ENCODE results near the gene STX18. TPM values are rescaled to one million over a fixed set of nuclear protein-coding genes. Genes with fewer than 3 reads are reported as not detected.
"Not testable (repeated sequence)": the region's sequence is repeated elsewhere in the genome, so short reads cannot be mapped to it uniquely, and the experiment has no call there.

Gene STX18
- total RNA-seq, 1 donor from 2014 or later, result 16.0 TPM

DNA sequence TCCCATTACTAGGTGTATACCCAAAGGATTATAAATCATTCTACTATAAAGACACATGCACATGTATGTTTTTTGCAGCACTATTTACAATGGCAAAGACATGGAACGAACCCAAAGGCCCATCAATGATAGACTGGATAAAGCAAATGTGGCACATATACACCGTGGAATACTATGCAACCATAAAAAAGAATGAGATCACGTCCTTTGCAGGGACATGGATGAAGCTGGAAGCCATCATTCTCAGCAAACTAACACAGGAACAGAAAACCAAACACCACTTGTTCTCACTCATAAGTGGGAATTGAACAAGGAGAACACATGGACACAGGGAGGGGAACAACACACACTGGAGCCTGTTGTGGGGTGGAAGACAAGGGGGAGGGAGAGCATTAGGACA, 31.2 kb downstream of the STX18 start:
- DNase-seq (ENCODE audit: low read depth in 2 of 2), result not testable (repeated sequence)

DNA sequence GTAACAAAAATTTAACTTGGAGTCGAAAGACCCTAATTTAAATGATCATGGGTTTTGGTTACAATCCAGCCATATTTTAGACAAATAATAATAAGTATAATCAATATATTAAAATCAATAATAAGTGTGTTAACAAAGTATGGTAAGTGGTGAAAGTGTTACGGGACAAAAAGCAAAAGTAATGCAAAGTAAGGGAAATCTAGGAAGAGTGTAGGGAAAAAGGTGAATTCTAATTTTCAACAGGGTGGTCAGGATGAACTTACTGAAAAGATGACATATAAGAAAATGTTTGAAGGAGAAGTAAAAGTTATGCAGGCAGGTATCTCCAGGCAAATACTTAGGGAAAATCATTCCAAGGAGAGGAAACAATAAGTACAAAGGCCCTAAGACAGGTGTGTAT, 32.3 kb downstream of the STX18 start:
- DNase-seq (ENCODE audit: low read depth in 2 of 2), result no peak

DNA sequence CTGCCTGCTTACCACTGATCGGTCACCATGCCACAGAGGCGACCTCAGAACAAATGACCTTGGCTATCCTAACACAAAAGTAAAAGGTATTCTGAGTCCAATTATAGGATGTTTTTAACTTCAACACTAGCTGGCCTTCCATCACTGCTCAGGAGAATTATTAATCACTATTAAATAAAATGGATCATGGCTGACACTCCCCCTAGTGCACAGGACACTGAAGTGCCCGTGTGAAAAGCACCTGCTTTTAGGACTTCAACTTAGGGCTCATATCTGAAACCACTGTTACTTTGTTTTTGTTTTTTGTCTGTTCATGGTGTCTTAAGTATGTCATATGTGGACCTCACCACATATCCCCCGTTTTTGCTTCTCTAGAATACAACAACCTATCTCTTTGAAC, 33.9 kb downstream of the STX18 start:
- peak in 1 of 2 donors; percentile 37 for DNase-seq (ENCODE audit: low read depth in 2 of 2)

DNA sequence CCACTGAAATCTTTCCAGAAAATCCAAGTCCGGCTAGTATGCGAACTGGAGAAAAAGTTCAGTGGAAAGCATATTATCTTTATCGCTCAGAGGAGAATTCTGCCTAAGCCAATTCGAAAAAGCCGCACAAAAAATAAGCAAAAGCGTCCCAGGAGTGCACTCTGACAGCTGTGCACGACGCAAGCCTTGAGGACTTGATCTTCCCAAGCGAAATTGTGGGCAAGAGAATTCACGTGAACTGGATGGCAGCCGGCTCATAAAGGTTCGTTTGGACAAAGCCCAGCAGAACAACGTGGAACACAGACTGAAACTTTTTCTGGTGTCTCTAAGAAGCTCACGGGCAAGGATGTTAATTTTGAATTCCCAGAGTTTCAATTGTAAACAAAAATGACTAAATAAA, 34.4 kb downstream of the STX18 start:
- no peak for DNase-seq (ENCODE audit: low read depth in 2 of 2)

DNA sequence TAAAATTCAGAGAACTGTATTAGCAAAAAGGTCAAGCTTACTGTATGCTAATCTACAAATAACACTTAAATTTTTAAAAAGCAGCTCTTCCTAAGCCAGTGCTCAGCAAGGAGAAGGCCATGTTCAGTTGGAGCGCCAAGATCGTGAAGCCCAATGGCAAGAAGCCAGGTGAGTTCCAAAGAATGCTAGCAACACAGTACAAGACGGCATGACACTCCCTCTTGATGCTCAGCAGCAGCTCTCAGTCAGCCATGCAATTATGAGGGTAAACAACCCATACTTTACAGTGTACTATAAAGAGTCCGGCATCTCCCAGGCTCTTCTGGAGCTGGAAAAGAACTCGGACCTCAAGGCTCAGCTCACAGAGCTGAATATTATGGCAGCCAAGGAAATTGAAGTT, 34.9 kb downstream of the STX18 start:
- DNase-seq (ENCODE audit: low read depth in 2 of 2), result no peak

DNA sequence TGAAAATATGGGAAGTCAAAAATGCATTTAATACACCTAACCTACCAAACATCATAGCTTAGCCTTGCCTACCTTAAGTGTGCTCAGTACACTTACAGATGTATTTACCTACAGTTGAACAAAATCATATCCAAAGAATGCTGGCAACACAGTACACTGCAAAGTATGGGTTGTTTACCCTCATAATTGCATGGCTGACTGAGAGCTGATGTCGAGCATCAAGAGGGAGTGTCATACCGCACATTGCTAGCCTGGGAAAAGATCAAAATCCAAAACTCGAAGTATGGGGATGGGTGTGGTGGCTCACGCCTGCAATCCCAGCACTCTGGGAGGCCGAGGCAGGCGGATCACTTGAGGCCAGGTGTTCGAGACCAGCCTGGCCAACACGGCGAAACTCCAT, 36.6 kb downstream of the STX18 start:
- DNase-seq (ENCODE audit: low read depth in 2 of 2), result not testable (repeated sequence)

DNA sequence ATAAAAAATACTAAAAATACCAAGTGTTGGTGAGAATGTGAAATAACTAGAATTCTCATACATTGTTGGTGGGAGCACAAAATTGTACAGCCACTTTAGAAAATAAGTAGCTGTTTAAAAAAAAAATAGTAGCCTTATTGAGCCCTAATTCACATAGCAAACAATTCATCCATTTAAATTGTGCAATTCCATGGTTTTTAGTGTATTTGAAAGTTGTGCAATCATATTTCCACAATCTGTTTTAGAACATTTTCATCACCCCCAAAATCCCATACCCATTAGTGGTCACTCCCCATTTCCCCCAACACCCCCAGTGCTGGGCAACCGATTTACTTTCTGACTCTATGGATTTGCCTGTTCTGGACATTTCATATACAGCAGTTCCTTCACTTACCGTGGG, 37.1 kb downstream of the STX18 start:
- no peak for DNase-seq (ENCODE audit: low read depth in 2 of 2)

DNA sequence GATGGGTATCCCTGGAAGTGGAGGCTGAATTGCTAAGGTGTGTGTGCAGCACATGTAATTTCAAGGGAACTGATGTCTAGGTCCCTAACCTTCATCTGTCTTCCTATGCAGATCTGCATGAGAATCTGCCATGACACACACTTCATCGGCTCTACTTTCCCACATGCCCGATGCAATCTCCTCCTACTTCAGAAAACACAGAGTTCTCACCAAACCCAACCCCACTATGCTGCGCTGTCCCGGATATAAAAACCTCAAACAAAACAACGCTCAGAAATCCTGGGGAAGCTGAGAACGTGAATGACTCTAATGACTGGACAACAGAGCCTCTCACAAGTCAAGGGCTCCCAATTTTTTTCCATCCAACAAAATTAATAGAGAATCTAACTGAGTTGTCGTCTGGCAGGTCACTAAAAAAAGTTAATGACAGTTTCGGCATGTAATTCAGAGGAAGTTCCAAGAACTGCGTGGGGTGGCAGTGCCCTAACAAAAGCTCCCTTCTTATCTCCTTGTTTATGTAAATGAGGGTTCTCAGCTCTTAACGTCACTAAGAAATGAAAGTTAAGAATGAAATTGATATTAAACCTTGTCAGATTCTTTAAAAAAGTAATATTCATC, 39.0 kb downstream of the STX18 start:
- peak in 1 of 2 donors; percentile 54 for DNase-seq (ENCODE audit: low read depth in 2 of 2)

DNA sequence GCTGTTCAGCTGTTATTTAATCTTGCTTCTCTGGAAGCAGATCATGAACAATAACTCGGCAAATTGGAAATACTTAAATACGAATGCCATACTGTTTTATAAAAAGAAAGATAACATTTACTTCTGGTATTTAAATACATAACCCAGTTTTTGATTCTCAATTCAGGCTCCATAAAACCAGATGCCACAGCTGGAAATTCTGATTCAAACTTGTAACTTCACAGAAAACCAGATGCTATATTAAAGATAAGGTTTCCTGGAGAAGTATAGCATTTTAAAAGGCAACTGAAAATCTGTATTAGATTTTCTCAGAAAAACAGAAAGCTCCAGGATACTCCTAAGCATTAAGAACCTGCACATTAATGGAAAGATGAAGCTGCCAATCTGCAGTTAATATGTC, 40.2 kb downstream of the STX18 start:
- DNase-seq (ENCODE audit: low read depth in 2 of 2), result no peak

DNA sequence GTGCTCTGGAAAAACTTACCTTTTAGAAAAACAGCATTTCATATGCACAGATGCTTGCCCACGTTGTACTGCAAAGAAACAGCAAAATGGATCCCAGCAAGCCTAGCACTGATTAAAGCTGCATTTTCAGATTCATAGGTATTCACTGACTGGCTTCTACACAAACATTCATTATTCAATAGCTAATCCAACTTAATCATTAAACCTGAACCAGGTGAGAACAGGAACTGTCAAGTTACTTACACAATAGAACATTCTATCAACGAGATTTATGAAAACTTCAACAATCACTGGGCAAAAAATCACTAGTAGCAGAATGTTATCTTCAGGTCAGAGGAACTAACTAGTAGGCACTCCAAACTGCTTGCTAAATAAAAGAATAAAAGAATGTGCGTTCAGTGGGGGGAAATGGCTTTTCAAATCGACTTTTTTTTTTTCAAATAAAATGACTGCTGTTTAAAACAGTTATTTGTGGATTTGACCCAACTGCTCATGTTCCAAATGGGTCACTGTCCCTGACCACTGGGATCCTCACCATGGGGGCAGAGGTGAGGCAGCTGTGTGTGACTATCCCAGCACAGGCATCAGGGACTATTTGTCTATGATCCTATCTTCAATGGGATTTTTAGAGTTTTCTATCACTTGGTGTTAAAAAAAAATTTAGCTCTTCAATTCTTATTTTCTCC, 42.3 kb downstream of the STX18 start:
- no peak for DNase-seq (ENCODE audit: low read depth in 2 of 2)

DNA sequence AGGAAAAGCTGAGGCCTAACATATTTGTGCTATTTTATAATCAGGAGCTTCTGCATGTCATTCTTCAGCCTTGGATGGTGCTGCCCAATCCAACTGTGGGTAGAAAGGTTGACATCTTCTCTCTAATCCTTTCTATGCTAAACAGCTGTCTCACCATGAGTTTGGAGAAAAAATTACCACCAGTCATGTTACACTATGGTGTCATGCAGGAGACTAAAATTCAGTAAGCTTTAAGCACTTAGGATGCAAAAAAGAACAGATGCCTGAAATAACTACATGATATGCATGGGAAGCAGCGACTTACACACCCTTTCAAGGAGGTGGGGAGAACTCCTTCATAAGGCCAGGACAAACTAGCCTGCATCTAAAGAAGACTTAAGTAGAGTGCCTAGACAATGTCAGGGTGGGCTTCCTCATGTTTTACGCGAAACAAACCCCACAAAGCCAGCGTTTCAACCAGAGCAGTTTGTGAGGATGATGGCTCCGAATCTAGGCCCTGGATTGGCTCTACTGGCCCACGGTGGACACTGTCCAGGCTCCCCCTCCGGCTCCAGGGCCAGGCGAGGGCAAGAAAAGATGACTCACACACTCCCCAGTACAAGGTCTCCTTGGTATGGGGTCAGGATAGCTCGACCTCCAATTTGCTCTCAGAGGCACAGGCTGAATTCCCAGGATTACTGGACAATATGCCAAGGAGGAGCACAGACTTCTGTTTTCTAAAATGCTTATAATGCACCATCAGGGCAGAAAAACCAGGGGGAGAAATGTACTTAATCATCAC, 45.1 kb downstream of the STX18 start:
- DNase-seq (ENCODE audit: low read depth in 2 of 2), result no peak

DNA sequence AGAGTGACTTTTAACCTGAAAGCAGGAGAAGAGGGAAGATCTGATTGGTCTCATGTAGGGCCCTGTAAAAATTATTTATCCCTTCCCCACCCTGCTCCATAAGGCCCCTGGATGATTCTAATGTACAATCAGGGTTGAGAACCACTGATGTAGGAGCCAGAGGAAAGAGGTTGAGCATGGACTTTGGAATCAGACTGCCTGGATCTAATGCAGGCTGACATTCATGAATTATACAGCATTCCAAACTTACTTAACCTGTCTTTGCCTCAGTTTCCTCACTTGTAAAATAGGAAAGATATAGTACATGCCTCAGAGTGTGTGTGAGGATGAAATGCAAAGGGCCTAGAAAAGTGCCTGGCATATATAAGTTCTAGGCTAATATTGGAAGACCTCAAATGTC, 47.0 kb downstream of the STX18 start:
- DNase-seq (ENCODE audit: low read depth in 2 of 2), result no peak

DNA sequence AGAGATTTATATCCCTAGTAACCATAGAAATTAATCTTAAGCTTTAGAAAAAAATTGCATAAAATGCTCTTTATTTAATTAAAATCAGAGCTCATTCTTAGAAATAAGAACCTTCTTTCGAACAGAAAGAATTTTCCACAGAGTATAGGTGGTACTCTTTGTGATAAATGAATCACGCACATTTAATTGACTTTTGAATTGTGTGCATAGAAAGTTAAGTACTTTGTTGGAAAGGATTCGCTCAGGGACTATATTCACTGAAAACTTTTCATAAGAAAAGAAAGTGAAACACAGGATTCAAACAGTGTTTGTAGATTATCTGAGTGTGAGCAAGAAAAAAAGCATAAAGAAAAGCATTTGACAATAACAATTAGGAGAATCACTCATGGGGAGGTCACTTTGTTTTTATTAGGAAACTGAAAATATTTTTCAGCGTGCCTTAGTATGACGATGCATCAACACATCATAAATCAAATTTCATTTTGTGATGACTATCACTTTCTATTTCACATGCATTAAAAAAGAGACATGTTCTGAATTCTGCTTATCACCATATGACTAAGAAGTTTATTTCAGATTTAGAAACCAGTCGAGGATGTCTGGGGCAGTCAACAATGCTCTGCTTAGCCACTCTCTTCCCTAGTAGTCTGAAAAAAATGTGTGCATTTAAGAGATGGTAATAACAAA, 49.5 kb downstream of the STX18 start:
- peak; percentile 60 to 76 for DNase-seq (ENCODE audit: low read depth in 2 of 2)

DNA sequence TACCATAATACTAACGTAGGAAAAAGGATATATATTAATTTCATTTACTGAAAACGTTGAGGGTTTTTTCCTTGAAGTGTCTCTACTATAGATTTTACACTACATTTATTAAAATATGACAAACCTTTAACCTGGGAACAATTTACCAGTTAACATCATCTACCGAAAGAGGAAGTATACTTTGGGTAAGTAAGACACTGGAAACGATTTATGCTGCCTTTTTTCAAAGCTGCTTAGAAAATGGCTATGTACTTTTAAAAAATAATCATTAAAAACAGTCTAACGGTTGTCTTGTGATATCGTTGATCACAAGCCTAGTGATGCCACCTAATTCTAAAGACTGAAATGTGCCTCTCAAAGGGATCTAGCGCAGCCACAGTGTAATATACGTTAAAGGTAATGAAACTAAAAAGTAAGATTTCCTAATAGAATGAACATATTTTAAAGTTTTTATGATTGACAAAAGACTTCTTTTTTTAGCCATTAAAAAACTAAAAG, 50.4 kb downstream of the STX18 start:
- no peak for DNase-seq (ENCODE audit: low read depth in 2 of 2)

DNA sequence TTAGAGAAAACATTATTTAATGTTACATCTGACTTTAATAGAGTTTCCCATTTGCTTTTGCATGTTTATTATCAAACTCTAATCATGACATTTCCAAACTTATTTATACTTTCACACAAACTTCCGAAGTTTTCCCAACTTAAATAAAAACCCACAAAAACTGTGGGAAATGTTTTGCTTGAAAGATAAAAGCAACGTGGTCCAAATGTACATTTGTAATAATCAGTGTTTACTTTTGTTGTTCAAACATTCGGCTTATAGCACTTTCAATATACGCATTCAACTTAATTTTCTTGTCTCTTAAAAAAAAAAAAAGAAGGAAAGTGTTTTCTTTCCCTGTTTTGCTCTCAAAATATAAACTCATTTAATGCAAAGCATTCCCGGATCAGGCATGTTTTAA, 51.0 kb downstream of the STX18 start:
- DNase-seq (ENCODE audit: low read depth in 2 of 2), result no peak

DNA sequence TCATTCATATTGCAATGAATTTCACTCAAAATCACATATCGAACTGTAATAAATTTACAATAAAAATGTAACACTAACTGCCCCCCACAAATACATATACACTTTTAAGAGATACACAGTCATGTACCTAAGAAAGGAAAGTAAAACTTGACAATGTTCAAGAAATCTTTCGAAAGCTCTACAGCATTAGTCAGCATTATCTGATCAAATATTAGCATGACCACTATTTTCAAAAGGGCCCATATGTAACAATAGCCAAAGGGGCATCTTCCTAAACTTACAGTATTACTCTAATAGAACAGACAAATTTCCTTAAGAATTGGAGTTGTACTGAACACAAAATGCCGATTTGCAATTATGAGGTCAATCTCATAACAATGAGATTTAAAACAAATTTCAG, 51.8 kb downstream of the STX18 start:
- DNase-seq (ENCODE audit: low read depth in 2 of 2), result no peak

DNA sequence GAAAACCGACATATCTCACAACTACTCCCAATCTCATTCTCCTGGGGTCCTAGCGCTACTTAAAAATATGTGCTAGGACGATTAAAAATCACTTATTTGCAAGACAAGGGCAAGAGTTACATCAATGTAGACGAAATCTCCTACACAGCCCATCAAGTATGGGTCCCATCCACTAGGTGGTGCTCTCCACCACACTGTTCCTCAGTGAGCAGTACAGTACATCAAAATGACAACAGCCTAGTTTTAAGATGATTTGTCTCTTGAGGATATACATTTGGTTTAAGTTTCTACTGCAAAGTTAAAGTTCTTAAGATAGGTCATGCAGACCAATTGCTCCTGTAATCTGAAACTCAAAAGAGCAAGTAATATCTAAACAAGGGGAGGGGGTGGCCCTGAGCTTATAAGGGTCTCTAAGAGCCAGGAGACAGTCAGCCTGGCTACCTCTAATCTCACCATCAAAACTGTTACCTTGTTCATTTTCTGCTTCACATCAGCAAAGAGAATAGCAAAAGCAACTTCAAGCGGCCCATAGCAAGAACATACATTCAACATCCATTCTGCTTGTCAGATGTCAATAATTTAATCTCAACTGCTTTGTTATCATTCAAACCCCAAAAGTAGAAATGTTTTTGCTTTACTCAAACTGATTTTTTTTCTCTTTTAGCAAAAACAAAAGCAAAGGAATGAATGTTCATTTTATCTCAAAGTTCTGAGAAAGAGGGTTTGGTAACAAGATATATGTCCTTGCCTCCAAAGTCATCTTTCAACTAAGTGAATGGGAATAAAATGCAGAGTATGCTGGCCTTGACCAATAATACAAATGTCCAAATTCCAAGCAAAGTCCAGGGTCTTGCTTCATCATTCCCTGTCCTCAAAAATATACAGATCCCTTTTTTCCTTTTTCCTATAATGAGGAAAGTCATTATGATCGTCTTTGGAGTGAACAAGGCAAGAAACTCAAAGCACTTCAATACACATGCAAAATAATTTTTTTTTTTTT, 53.1 kb downstream of the STX18 start:
- peak; percentile 71 to 83 for DNase-seq (ENCODE audit: low read depth in 2 of 2)

DNA sequence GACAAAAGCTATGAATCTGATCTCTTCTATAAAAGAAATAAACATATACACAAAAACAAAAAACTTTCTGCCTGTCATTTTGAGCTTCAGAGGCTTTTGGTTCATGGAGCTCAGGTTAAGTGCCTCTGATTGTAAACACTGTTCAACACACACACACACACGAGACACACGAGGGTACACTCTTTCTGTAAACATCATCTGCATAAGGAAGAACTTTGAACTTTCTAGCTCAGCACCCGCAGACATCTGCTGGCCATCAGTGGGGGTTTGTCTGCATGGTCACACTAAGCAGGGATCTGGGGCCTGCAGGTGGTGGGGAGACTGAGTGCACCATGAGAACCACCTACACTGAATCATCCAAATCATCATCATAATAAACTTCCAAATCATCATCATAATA, 54.9 kb downstream of the STX18 start:
- DNase-seq (ENCODE audit: low read depth in 2 of 2), result no peak

DNA sequence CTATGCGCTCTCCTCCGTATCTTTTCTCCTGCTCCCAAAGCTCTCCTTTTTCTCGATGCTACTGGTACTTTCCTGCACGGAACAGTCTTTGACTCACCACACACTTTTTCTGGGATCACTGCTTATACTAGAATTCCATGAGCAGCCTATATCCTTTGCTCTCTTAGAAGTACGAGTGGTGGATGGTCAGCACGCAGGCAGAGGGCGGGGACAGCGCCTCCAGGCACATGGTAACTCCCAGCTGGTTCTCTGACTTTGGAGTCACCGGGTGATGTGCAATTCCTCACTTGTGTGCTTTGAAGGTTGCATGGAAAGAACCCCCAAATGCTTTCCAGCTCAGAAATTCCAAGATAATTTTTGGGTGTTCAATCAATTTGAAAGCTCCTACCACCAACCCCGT, 56.0 kb downstream of the STX18 start:
- DNase-seq (ENCODE audit: low read depth in 2 of 2), result no peak

DNA sequence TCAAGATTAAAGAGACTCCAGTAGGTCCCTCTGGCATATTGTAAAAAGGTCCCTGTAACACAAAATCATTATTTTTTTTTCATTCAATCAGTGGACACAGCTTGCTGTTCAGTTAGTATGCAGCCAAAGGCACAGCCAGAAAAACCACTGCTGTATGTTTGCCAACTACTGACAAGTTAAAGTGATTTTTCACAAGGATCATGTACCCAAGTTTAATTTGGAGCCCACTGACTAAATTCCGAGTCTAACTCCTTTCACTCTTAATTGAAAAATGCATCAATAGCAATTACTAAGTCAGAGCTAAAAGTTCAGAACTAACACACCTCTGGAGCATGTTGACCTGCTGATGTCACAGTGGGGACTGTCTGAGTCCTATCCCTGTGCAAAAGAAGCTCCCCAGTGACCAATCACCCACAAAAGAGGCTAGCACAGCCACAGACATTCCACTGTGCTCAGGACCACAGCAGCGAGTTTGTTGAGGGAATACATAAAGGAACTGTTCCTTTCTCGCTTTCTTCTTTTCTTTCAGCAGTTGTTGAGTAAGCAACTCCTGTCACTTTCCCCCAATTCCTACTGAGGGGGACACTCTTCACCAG, 60.4 kb downstream of the STX18 start:
- DNase-seq (ENCODE audit: low read depth in 2 of 2), result no peak

All from dermis microvascular lymphatic vessel endothelial cell (primary cell).